Femur (tissue), 1 donor: ENCODE measurements around the gene RORB.
A peak's percentile ranks its signal among the peaks of the same experiment; 100 is the strongest.
"Not testable (repeated sequence)": the region's sequence is repeated elsewhere in the genome, so short reads cannot be mapped to it uniquely, and the experiment has no call there.

ENCODE experiments used
- DNase-seq: peaks from one replicate; pipeline ENCODE4 v3.0.0-alpha.2; 2017

The RORB gene

DNA sequence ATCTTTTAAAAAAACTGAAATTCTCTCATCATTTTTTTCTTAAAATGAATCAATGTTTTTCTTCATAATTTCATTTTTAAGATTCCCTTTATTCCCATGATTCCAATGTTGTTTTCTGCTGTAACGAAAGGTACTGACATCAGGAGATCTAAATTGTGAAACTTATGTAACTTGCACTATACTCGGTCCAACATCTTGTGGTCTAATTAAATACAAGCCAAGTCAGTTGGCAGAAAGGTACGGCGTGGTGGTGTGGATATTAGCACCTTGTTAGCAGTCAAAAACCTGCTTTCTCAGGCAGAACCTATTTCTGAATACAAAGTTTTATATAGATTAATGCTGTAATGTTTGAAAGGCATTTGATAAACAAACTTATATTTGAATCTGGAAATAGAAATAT, 20.1 kb downstream of the RORB start:
- DNase-seq = no peak

DNA sequence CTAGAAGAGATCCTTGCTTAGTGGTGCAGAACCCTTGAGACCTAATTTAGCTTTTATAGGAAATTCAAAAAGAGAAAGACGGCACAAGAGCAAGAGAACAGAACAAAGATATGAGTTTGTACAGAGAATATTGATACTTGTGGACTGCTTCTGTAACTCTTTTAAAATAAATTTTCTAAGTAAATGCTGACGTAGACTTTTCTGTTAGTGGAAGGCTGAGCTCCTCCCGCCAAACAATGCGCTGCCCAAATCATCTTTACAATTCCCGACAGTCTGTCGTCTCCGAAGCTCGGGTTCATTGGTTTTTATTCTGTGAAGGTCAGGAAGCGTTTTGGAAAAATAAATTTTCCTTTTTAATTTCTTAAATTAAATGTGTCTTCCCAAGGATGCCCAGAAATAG, 22.3 kb downstream of the RORB start:
- no peak for DNase-seq

DNA sequence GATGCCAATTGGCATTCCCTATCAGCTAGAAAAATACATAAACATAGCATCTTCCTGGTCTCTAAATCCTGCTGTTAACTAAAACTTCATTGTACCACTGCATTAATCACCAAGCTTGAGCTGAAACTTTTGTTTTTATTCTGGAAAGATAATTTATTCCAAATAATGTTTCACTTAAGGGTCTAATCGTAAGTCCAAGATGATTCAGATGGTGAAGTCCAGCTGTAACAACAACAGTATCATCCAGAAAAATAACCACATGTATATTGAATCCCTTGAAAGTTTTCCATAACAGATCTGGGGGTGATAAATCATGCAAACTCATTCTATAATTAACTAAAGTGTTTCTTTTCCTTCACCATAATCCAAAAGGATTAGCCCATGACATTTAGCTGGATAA, 23.9 kb downstream of the RORB start:
- DNase-seq = no peak

DNA sequence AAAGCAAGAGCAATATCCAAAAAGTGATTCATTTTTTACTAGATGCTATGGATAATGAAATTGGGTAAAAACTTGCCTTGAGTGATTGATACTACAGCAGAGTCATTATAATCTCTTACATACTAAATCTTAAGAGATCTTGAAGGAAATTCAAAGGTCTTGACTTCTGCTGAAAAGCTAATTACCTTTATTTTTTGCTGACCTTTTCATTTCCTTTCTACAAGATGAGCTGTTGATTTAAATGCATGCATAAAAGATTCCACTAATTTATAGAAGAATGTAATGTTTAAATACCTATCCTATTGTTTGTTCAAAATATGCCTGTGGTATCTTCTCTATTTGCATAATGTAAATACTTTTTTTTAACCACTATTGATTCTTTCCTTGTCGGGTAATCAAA, 27.2 kb downstream of the RORB start:
- DNase-seq = no peak

DNA sequence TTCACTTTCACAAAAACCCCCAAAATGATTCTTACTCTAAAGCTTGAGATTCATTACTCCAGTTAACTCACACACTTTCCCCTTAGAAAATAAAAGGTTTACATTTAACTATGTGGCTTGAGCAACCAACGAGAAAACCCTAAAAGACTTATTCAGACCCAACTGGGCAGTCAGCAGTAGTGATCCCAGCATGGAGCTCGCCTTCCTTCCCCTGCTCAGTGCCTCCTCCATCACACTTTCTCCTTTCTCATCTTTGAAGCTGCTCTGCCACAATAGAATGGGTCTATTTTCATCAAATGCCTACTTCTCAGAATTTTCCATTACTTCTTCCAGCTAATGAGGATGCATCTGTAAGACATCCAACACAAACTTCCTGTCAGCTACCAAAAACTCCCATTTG, 29.1 kb downstream of the RORB start:
- no peak for DNase-seq

DNA sequence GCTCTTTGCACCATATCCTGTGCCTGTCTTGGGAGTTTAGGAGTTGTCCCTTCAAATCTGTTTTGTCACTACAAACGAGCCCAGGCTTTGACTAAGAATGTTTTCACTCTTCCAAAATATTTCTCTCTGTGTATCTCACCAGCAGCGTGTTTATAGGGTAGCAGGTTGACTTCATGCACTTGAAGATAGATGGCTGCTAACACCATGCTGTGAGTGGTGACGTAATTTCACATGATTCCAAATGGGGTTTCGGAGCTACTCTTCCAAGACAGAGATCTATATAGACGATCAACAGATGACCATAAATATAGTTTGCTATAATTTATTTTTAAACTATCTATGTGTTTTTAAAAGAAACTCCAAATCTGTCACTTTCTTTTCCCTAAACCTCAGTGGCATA, 30.6 kb downstream of the RORB start:
- no peak for DNase-seq

DNA sequence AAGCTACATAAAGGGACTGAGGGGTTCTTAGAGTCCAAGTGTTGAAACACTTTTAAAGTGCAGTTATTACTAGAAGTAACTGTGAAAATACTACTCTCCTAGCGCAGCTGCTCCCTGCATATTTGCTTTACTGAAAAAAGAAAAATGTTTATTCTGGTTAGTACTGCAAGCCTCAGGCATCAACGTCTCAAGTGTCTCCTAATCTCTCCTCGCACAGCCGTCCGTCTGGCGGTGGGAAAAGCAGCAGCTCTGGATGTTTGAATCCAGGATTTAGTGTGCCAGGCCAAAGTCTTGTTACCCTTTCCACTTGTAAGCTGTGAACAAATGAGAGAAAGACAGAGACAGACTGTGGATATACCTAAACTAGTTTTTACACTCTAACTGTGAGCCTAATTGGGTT, 31.1 kb downstream of the RORB start:
- DNase-seq = no peak

DNA sequence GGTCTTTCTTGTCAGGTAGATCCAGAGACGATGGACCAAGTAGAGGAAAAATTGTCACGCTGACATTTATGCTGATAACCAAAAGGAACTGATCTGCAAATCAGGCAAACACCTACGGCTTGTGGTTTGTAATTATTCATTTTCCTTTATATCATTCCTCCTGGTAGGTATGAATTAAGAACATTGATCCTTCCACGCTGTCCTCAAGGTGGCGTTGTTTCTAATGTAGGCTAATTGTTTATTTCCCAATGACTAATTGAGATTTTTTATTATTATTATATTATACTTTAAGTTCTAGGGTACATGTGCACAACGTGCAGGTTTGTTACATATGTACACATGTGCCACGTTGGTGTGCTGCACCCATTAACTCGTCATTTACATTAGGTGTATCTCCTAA, 33.3 kb downstream of the RORB start:
- not testable (repeated sequence) for DNase-seq

DNA sequence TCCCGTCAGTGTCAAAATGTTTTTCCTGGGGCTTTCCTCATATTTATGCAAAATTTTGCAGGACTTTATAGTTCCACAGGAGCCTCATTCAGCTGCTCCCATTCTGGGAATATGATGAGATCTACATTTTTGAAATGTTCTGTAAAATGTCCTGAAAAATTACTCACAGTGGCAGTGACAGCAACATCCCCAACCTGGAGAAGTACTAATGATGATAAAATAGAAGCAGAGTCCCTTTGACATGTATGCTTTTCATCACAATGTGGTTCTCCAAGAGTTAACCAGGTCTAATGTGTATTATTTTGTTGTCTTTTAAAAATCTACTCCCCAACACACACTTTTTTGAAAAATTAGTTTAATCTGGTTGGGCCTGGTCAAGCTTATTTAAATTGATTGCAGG, 36.1 kb downstream of the RORB start:
- no peak for DNase-seq

DNA sequence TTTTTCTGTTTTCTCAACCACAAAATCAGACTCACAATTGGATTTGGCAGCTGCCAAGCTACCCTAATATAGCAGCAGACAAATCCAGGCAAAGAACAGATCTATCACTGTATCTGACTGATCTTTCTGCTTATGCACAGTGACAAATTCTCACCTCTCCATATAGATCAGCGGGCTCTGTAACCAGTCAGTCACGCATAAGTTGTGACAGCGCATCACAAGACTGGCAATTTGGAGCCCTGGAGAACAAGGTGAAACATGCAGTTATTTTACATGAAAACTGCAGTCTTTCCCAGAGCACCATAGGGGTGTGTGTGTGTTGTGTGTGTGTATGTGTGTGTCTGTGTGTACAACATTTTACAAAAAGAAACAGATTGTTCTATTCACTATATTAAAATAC, 37.7 kb downstream of the RORB start:
- no peak for DNase-seq

DNA sequence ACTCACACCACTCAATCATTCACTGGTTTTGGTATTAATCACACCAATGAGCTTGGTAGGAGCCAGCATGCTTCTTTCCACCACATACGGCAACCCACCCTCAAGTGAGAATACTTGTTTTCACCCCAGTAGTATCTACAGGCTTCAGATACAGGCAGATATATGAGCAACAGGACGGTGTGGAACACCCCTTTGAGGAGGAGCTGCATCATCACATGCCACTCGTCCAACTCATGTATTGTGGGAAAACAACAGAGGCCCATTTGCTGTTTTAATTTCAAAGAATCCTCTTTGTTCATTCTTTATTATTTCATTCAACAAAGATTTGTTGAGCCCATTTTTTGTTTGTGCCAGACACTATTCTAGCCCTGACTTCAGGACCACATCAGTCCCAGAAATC, 46.0 kb downstream of the RORB start:
- no peak for DNase-seq

DNA sequence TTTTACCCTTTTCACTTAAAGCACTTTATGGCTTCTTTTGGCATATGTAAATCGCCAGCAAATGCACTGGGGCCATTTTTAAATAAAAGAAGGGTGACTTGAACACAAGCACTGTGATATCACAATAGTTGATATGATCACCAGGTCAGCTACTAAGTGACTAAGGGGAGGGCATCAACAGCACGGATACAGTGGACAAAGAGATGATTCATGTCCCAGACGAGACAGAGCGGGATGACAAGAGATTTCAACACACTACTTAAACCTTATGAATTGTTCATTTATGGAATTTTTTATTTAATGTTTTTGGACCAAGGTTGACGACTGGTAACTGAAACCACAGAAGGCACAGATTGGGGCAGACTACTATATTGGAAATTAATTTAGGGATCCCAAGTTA, 54.1 kb downstream of the RORB start:
- no peak for DNase-seq

DNA sequence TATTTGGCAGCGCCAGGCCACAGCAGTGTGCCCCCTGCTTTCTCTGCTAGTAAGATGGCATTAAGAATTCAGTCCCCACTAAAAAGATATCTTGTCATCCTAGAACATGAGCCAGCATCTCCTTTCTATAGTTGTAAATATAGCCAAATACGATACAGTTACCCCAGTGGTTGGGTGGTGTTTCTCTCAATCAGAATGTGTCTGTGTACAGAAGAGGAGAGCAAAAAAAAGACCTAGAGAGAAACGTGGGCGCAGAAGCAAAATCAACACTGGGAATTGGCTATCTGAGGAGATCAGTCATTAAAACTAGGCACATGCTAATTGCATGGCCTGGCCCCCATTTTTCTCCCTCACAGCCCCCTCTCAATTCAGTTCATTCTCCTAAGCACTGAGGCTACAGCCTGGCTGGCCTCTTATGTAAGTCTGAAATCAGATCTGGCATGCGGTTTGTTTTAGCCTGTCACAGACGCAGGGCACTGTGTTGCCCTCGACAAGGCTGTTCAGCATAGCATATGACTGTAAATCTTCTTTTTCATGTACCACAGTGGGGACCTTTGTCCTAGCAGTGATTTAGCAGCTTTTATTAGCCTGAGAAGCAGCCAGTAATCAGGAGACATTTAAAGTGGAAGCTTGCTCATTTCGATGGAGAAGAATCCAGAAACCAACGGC, 57.8 kb downstream of the RORB start:
- no peak for DNase-seq

DNA sequence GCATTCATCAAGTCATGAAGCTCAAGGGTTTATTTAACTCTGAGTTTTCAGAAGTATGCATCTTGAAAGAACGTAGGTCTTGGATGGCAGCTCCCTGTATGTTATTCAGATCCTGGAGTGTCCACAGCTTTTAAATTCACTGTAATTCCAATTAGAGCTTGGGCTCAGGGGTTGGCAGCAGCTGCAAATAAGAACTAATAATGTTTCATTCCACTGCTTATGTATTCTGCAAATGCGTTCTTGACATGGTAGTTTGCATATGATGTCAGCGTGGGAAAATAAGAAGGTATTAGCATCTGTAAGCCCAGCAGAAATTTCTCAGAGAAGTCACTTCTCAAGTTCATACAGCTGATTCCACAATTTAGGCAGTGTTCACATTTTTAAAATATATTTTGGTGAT, 58.4 kb downstream of the RORB start:
- DNase-seq = no peak

DNA sequence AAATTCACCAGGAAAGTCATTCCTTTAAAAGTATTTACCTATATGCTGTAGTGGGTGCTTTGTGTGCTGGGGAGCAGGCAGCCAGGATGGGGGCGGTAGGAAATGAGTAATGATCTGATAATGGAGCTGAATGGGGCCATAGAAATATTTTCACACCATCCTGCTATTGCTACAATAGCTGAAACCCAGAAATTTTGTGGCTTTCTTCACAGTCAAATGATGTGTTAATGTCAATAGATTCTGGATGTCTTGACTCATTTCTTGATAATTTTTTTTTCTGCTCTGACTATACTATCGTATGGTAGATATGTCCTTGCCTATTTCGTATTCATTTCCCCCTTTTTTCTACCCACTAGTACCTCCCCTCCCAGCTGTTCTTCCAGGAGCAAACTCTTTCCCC, 59.5 kb downstream of the RORB start:
- DNase-seq = no peak

DNA sequence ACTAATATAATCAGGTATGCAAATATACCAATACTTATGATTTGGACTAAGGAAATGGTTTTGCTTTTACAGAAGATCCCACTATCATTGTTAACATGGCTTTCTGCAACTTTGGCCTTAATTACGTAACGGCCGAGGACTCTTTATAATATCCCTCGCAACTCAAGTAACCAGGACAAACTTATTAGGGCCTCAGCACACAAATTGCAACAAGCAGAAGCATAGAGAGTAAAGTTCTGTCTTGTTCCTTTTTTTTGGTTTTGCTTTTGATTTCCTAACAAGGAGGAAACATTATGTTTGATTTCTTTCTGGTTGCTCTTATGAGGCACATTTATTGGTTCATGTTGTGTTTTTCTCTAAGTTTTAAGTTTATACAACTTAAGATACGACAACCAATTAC, 60.4 kb downstream of the RORB start:
- no peak for DNase-seq

DNA sequence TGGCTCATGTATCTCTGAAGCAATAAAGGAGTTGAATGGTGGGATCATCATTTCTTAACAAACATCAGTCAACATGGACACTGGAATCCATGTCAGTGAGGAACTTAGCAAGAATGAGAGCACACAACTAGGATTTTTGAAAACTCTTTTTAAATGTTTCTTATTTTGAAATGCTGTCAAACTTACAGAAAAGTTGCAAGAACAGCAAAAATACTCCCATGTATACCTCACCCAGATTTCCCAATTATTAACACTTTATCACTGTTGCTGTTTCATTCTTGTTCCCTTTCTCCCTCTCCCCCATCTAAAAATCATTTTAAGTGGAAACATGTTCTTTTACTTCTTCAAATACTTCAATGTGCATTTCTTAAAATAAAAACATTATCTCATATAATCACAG, 65.5 kb downstream of the RORB start:
- DNase-seq = no peak

DNA sequence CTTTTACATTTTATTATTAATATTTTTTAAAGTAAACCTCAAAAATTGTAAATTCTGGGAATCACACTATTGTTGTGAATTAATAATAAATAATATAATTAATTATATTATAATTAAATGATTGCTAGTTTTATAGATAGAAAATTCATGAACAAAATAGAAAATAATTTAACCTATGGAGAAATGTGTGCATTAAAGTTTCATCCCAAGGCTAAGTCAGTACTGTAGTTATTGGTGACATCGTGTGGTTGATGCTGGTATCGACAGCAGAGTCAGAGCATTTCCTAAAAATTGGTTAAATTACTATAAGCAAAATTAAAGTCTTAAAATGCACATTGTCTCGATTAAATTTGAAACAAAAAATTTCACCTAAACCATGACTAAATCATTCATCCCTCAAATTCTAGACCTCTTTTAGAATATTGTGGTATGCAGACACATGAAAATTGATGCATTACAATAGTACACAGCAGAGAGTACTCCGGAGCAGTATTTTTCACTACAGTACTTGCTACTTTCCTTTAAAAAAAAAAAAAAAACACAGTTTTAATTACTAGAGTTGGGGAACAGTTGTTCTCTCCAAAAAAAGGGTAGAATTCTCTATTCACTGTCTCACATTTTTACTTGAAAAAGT, 73.9 kb downstream of the RORB start:
- DNase-seq = peak; percentile 24

DNA sequence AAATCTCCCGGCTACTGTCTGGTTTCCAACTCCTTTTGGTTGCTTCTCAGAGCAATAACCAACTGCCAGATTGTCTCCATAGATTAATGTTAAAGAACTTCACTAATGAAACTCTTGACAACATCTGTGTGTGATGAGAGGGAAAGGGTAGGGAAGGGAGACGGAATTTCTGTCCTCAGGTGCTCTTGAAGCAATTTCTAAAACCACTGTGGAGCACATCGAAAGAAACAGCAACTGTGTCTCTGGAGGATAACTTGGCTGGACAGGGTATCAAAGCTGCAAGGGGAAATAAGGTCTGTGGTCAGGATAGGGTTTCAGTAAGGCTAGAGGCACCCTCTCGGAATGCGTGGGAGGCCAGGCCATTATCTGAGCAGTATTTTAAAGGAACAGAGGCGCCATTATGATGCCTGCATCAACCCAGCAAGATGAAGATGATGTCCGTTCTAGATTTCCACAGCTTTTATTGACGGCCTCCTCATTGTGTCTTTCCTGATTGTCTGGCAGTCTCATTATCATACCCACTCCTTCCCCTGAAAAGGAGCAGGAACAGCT, 76.6 kb downstream of the RORB start:
- DNase-seq = no peak

DNA sequence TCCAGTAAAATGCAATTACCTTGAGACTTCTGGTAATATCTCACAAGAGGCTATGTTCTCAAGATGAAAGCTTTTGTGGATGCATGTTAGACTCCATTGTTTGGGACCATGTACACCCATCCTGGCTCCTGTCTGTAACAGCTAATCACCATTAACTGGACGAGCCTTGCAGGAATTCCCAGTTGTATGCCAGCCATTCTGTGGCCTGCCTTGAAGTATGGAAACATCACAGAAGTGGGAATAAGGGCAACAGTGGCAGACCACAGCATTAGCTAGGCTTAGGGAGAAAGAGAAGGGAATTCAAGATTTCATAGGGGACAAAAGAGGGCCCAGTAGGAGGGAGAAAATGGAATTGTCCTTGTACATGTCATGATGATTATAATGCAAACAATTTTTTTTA, 79.0 kb downstream of the RORB start:
- no peak for DNase-seq

DNA sequence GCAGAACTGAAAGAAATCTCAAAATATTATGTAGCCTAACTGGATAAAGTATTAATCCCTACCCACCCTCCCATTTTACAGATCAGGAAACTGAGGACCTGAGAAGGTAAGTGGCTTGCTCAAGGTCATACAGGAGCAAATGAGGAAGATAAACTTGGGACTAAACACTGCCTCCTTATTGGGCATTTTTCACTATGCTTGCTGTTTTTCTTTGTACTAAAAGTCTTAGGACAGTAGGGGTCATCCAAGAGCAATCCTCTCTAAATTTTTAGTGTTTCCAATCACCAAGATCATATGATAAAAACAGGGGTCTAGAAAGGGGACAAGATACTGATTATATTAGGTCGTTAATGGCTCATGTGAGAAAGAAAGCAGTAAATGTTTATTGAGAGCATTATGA, 80.8 kb downstream of the RORB start:
- no peak for DNase-seq

DNA sequence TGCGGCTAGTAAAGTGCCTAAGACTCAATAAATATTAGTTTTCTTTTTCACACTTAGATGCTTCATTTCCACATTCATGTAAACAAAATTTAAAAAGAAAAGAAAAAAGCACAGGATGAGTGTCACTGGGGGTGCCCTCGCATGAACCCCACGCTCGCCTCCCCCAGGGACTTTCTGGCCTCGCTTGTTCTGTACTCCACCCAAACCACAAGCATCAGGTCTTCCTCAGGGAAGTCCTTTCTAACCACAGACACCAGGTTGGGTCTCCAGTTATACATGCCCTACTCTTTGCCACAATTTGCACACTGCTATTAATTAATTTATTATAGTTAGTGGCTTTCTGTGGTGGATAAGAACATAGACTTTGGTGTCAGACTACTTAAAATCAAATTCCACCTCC, 92.4 kb downstream of the RORB start:
- DNase-seq = no peak

DNA sequence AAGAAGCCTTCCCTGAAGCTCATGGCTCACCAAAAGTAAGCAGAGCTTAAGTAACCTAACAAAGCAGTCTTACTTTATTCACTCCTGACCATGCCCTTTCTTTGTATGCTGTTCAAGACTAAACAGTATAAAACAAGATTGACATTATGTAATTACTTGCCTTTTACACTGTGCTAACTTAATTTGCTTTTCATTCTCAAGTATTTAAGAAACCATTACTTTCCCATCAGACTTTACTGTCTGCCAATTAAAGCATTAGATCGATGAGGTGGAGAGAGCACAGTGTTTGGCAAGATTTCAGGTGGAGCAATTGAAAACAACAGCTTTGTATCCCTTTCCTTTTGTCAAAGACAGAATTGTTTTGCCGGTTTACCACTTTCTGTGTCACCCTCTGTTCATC, 98.2 kb downstream of the RORB start:
- DNase-seq = no peak

DNA sequence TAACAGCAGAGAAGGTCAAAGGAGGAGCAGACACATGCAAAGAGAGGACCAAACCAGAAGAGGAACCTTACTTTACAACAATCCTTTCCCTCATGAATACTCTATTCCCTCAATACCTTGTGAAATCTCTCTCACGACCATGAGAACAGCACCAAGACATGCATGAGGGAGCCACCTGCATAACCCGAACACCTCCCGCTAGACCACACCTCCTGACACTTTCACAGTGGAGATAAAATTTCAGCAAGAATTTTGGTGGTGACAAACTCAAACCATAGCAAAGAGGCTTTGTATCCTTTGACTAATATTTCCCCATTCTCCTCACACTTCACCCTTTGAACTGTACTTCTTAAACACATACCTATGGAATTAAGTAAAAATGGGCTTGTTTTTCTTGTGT, 101.7 kb downstream of the RORB start:
- DNase-seq = no peak
